Adipose tissue (tissue), 3 donors: ENCODE data around the gene ZNF844. TPM values are rescaled to one million over a fixed set of nuclear protein-coding genes. Genes with fewer than 3 reads are reported as not detected.

Experiments used
- polyA plus RNA-seq, 3 donors: library from polyadenylated mRNA; stranded (reverse); fragments of 200-250 nt; gene quantifications; one replicate each; pipeline ENCODE4 v1.2.3, GENCODE V29; 2013
- donor health status: healthy with polysubstance abuse.
- donor health status: Bipolar disorder and iron deficiency.
- donor health status: healthy.

The ZNF844 gene
- polyA plus RNA-seq, 3 donors, result 1.1 to 3.2 (median 1.5) TPM

Other genes with a start within 250 kb of the ZNF844 start
- 1 to 10 TPM in 2 of 3 donors, under 1 TPM in 1; 0.88 to 2.2 (median 1.4) TPM for gene ZNF439, start 216.0 kb upstream of the ZNF844 start, polyA plus RNA-seq
- 1 to 10 TPM; 2.4 to 3.9 (median 3.4) TPM for gene ZNF69, start 176.9 kb upstream of the ZNF844 start, polyA plus RNA-seq
- gene ZNF700, start 139.6 kb upstream of the ZNF844 start, polyA plus RNA-seq, result 1 to 10 TPM; 3.7 to 6.2 (median 4.4) TPM
- 1 to 10 TPM in 2 of 3 donors, under 1 TPM in 1; 0.79 to 2.4 (median 2.0) TPM for gene ZNF763, start 99.7 kb upstream of the ZNF844 start, polyA plus RNA-seq
- gene ZNF433, start 29.1 kb upstream of the ZNF844 start, polyA plus RNA-seq, result 1 to 10 TPM; 1.6 to 4.3 (median 2.5) TPM
- under 1 TPM in 2 of 3 donors, not detected in 1; 0.16 to 0.31 TPM for gene ZNF878, start 11.8 kb upstream of the ZNF844 start, polyA plus RNA-seq
- 1 to 10 TPM; 1.1 to 1.7 (median 1.3) TPM for gene ZNF20, start 75.6 kb downstream of the ZNF844 start, polyA plus RNA-seq
- gene ZNF625, start 92.0 kb downstream of the ZNF844 start, polyA plus RNA-seq, result 1 to 10 TPM in 1 of 3 donors, under 1 TPM in 2; 0.62 to 3.8 (median 0.72) TPM
- 1 to 10 TPM; 1.9 to 3.4 (median 2.8) TPM for gene ZNF136, start 98.4 kb downstream of the ZNF844 start, polyA plus RNA-seq
- 1 to 10 TPM; 3.3 to 4.4 (median 3.9) TPM for gene ZNF44, start 230.2 kb downstream of the ZNF844 start, polyA plus RNA-seq